ENCODE results near the gene VANGL2. TPM values are rescaled to one million over a fixed set of nuclear protein-coding genes. Genes with fewer than 3 reads are reported as not detected.

VANGL2 gene
- total and polyA plus RNA-seq, 4 donors: 1.3 to 13.9 (median 2.2) TPM

DNA sequence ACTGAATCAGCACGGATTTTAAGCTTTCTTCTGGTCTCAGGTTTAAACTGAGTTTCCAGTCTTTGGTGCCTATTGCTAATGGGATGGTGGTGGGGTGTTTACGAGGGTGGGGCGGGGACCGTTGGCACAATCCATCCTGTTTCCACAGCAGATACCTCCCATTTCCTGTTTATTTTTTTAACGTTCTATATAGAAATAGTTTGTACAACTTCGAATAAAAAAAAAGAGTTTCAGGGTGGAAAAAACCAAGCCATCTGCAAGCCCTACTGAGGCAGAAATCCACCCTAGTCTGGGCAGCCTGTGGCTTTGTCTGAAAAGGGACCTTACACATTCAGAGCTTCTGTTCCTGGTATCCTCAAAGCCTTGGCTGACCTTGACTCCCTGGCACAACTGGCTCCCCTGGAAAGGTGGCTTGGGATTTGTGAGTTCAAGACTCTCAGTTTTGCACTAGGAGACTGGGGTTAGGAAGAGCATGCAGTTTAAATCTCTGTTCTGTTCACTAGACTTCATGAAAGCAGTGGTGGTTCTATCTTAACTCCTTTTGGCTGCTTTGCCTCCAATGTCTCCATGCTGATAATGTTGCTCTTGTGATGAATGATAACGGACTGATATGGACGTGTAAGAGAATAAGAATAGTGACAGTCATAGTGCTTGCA is 46.7 kb downstream of the VANGL2 start:
- no peaks in the 10 kb centered on the region for H3K36me3 ChIP-seq (ENCODE audit: control insufficient read depth in 4 of 4, insufficient read depth in 4 of 4, low read length in 4 of 4)
- no peak overlapping the region for H3K4me3 ChIP-seq
- ATAC-seq (ENCODE audit: insufficient read depth, low FRiP score): no peak
- no peaks in the 10 kb centered on the region for H3K27me3 ChIP-seq (ENCODE audit: control insufficient read depth in 3 of 3, insufficient read depth in 3 of 3, low read length in 2 of 3)
- H3K27ac ChIP-seq (ENCODE audit: low read depth in 1 of 2, low read length in 1 of 2): no peak overlapping the region
- H3K4me1 ChIP-seq (ENCODE audit: control insufficient read depth in 5 of 5, insufficient read depth in 5 of 5, low read length in 5 of 5): no peaks in the 10 kb centered on the region
- H3K9me3 ChIP-seq (ENCODE audit: control insufficient read depth in 4 of 4, insufficient read depth in 3 of 4, low read length in 3 of 4): no peaks in the 10 kb centered on the region
- WGBS, 2 donors: 35 to 40% methylated on average over 8 of the region's 8 CpGs
- H3K9ac ChIP-seq (ENCODE audit: insufficient read depth in 1 of 2, low read length in 2 of 2): no peak overlapping the region
- TF ChIP-seq, protein P1, sequence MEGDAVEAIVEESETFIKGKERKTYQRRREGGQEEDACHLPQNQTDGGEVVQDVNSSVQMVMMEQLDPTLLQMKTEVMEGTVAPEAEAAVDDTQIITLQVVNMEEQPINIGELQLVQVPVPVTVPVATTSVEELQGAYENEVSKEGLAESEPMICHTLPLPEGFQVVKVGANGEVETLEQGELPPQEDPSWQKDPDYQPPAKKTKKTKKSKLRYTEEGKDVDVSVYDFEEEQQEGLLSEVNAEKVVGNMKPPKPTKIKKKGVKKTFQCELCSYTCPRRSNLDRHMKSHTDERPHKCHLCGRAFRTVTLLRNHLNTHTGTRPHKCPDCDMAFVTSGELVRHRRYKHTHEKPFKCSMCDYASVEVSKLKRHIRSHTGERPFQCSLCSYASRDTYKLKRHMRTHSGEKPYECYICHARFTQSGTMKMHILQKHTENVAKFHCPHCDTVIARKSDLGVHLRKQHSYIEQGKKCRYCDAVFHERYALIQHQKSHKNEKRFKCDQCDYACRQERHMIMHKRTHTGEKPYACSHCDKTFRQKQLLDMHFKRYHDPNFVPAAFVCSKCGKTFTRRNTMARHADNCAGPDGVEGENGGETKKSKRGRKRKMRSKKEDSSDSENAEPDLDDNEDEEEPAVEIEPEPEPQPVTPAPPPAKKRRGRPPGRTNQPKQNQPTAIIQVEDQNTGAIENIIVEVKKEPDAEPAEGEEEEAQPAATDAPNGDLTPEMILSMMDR (IDR thresholded peaks at IDR 0.05; ENCODE audit: control extremely low read depth, extremely low read depth): no peak
- DNase-seq: no peak

DNA sequence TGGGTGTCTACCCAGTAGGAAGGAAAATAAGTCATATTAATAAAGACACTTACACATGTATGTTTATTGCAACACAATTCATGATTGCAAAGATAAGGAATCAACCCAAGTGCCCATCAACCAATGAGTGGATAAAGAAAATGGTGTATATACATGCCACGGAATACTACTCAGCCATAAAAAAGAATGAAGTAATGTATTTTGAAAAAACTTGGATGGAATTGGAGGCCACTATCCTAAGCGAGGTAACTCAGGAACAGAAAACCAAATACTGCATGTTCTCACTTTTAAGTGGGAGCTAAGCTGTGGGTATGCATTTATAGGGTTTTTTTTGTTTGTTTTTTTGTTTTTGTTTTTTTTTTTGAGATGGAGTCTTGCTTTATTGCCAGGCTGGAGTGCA is 49.1 kb downstream of the VANGL2 start:
- Histone ChIP-seq H3K36me3 (ENCODE audit: control insufficient read depth in 4 of 4, insufficient read depth in 4 of 4, low read length in 4 of 4) (no peaks in the 10 kb centered on the region), H3K9ac (ENCODE audit: insufficient read depth in 1 of 2, low read length in 2 of 2) (no peak overlapping the region), H3K27me3 (ENCODE audit: control insufficient read depth in 3 of 3, insufficient read depth in 3 of 3, low read length in 2 of 3) (no peaks in the 10 kb centered on the region), H3K4me1 (ENCODE audit: control insufficient read depth in 5 of 5, insufficient read depth in 5 of 5, low read length in 5 of 5) (no peaks in the 10 kb centered on the region), H3K27ac (ENCODE audit: low read depth in 1 of 2, low read length in 1 of 2) (no peak overlapping the region), H3K9me3 (ENCODE audit: control insufficient read depth in 4 of 4, insufficient read depth in 3 of 4, low read length in 3 of 4) (no peaks in the 10 kb centered on the region), H3K4me3 (no peak overlapping the region)
- WGBS, 2 donors: 93 to 97% methylated on average over 2 of the region's 2 CpGs
- ATAC-seq (ENCODE audit: insufficient read depth, low FRiP score): no peak
- TF ChIP-seq, protein P1 (IDR thresholded peaks at IDR 0.05; ENCODE audit: control extremely low read depth, extremely low read depth): no peak
- no peak for DNase-seq

DNA sequence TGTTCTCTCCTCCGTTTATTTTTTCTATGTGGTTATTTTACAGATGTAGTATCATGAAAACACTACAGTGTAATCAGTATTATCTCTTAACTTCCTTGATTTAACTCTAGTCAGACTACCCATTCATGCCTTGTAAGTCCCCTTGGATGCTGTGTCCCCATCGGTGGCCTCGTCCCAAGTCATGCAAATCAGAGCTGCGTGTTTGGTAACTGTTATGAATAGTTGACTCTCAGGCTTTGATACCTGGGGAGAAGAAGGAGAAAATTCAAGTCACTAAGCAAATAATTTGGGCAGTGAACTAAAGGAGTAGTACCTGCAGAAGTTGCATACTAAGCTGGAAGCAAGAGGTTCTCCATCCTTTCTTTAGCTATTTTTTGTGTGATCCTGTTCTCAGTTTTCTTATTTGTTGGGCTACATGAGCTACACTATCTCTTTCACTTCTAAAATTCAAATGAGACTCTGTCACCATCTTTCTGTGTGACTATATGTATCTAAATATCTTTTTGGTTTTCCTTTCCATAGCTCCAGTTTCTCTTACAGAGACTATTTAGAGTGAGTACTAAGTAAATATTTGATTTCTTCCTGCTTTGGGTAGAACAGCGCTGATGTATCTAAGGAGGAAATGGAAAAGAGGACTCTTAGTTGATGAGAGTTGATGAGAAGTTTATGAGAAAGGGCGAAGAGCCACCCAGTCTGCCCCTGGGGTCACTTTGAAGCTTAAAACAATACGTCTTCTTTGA is 50.9 kb downstream of the VANGL2 start:
- WGBS, 2 donors: 60 to 80% methylated on average over 7 of the region's 7 CpGs
- ATAC-seq (ENCODE audit: insufficient read depth, low FRiP score): no peak

More for the DNA sequence above, 50.9 kb downstream of the VANGL2 start:
- no peaks in the 10 kb centered on the region for H3K4me1 ChIP-seq (ENCODE audit: control insufficient read depth in 5 of 5, insufficient read depth in 5 of 5, low read length in 5 of 5)
- DNase-seq: no peak
- H3K27me3 ChIP-seq (ENCODE audit: control insufficient read depth in 3 of 3, insufficient read depth in 3 of 3, low read length in 2 of 3): no peaks in the 10 kb centered on the region
- no peaks in the 10 kb centered on the region for H3K36me3 ChIP-seq (ENCODE audit: control insufficient read depth in 4 of 4, insufficient read depth in 4 of 4, low read length in 4 of 4)
- no peak overlapping the region for H3K9ac ChIP-seq (ENCODE audit: insufficient read depth in 1 of 2, low read length in 2 of 2)
- H3K27ac ChIP-seq (ENCODE audit: low read depth in 1 of 2, low read length in 1 of 2): no peak overlapping the region
- no peaks in the 10 kb centered on the region for H3K9me3 ChIP-seq (ENCODE audit: control insufficient read depth in 4 of 4, insufficient read depth in 3 of 4, low read length in 3 of 4)
- no peak overlapping the region for H3K4me3 ChIP-seq
- TF ChIP-seq, protein P1 (IDR thresholded peaks at IDR 0.05; ENCODE audit: control extremely low read depth, extremely low read depth): no peak
